Right lobe of liver (tissue), 6 donors: ENCODE measurements around the gene TPT1. TPM values are rescaled to one million over a fixed set of nuclear protein-coding genes. Genes with fewer than 3 reads are reported as not detected.

Experiments
- ATAC-seq, 4 donors: fragments of 200-7000 bp; cut with Tn5 transposase; one replicate each; pipeline ENCODE4 v1.9.1; 2020; ENCODE audit warnings: mild to moderate bottlenecking in 4 of 4, moderate library complexity in 4 of 4
- DNase-seq, 3 donors: peaks; one replicate each; pipeline ENCODE4 v3.0.0-alpha.2; 2020
- H3K27ac ChIP-seq, 3 donors: fragments of 200-600 bp; one replicate each; pipeline ENCODE4 v1.8.0; 2022
- H3K27me3 ChIP-seq, 2 donors: fragments of 200-600 bp; one replicate each; pipeline ENCODE4 v1.8.0; 2022
- H3K36me3 ChIP-seq, 4 donors: fragments of 200-600 bp; sonication (generic) in 1 of 4; one replicate each; pipeline versions ENCODE4 v1.5.1 to v1.8.0; 2017 to 2022; ENCODE audit warnings: control low read depth in 1 of 4
- H3K4me1 ChIP-seq, 4 donors: fragments of 200-600 bp; sonication (generic) in 1 of 4; one replicate each; pipeline versions ENCODE4 v1.5.1 to v1.8.0; 2017 to 2022; ENCODE audit warnings: control low read depth in 1 of 4
- H3K4me3 ChIP-seq, 3 donors: fragments of 200-600 bp; one replicate each; pipeline ENCODE4 v1.8.0; 2022
- H3K9me3 ChIP-seq, 4 donors: fragments of 200-600 bp; sonication (generic) in 1 of 4; one replicate each; pipeline versions ENCODE4 v1.5.1 to v1.8.0; 2017 to 2022; ENCODE audit warnings: control low read depth in 1 of 4
- CTCF ChIP-seq, 4 donors: fragments of 200-600 bp in 3 of 4; fragments of 450-650 bp in 1 of 4; IDR thresholded peaks; one replicate each; pipeline versions ENCODE4 v1.5.1 to v1.8.0; 2016 to 2022; ENCODE audit warnings: antibody characterized with exemption in 4 of 4, mild to moderate bottlenecking in 2 of 4
- POLR2A ChIP-seq: fragments of 450-650 bp; IDR thresholded peaks from one replicate; pipeline ENCODE4 v1.6.1; 2017; ENCODE audit warnings: antibody characterized with exemption, mild to moderate bottlenecking
- WGBS: methylation state at CpG from one replicate; pipeline ENCODE4 v1.1.6; 2018; ENCODE audit warnings: low coverage, low lambda C conversion rate; ENCODE audit not compliant: insufficient coverage; ENCODE audit errors: missing lambda C conversion rate; 5-methylcytosine and 5-hydroxymethylcytosine counted together
- intact Hi-C, 2 donors: fragments of 100-400 bp; cut with DNase I; formaldehyde crosslinking; loops; one replicate each; pipeline versions ENCODE4 v1.11.2 to v1.14.1; 2022
- small RNA-seq, 2 experiments: library from RNA; depleted of rRNA; stranded (forward); fragments of <200 nt; gene quantifications; one replicate each; pipeline ENCODE3, GENCODE V24; 2016
- total RNA-seq, 6 experiments: library from RNA; depleted of rRNA in 2 of 6; stranded (reverse); fragments of >200 nt in 2 of 6; fragmentation: NEBNext Ultra II Directional in 3 of 6; extraction: Animal tissue kit (Norgen Biotek cat#: 25700) in 3 of 6; gene quantifications; one replicate each; pipeline versions ENCODE4 v1.1.0 to v1.2.4, GENCODE V29; 2016 to 2023
- donor health status: DM: no; HTN: yes; CAD: no.
- donor health status: DM: no; HTN: no; CAD: no.
- donor health status: DM: no; HTN: no; CAD: no.
- donor health status: DM: no; HTN: yes; CAD: no.
- donor health status: DM: no; HTN: yes; CAD: no.

Gene TPT1
- total RNA-seq, 6 experiments from 2014 or later: 1,466 to 3,393 (median 2,295) TPM

- Histone ChIP-seq H3K27ac (no peak overlapping the region), H3K36me3 (no peaks in the 10 kb centered on the region), H3K27me3 (no peaks in the 10 kb centered on the region), H3K4me1 (no peaks in the 10 kb centered on the region), H3K9me3 (no peaks in the 10 kb centered on the region), H3K4me3 (no peak overlapping the region)
- TF ChIP-seq CTCF (IDR thresholded peaks at IDR 0.05): no peak
- TF ChIP-seq POLR2A: no peak
- intact Hi-C loops: no loop called here
- no peak for ATAC-seq
- no peak for DNase-seq
These were observed 44.7 kb downstream of the TPT1 start for GRCh38 chr13:45296259-45296658.

- H3K36me3 ChIP-seq: no peaks in the 10 kb centered on the region
- intact Hi-C loops: no loop called here
- no peak overlapping the region for H3K27ac ChIP-seq
- no peaks in the 10 kb centered on the region for H3K9me3 ChIP-seq
- TF ChIP-seq POLR2A: no peak
- TF ChIP-seq CTCF (IDR thresholded peaks at IDR 0.05): no peak
- WGBS: 60% methylated on average over 7 of the region's 7 CpGs
- no peaks in the 10 kb centered on the region for H3K4me1 ChIP-seq
- H3K27me3 ChIP-seq: no peaks in the 10 kb centered on the region
- ATAC-seq: no peak
- DNase-seq: no peak
- H3K4me3 ChIP-seq: no peak overlapping the region
These were observed 45.4 kb downstream of the TPT1 start for GRCh38 chr13:45295536-45295935.

GRCh38 chr13:45292176-45292575, 48.8 kb downstream of the TPT1 start:
- intact Hi-C loops: no loop called here
- Histone ChIP-seq H3K36me3 (no peaks in the 10 kb centered on the region), H3K4me3 (no peak overlapping the region), H3K27ac (no peak overlapping the region), H3K27me3 (no peaks in the 10 kb centered on the region), H3K4me1 (no peaks in the 10 kb centered on the region), H3K9me3 (no peaks in the 10 kb centered on the region)
- DNase-seq: no peak
- 86% methylated on average over 1 of the region's 1 CpG for WGBS
- ATAC-seq: no peak
- TF ChIP-seq POLR2A (no peak), CTCF (IDR thresholded peaks at IDR 0.05) (no peak)

GRCh38 chr13:45289936-45290563, 50.9 kb downstream of the TPT1 start:
- Histone ChIP-seq H3K4me1 (no peaks in the 10 kb centered on the region), H3K27ac (no peak overlapping the region), H3K36me3 (no peaks in the 10 kb centered on the region), H3K27me3 (no peaks in the 10 kb centered on the region), H3K9me3 (no peaks in the 10 kb centered on the region), H3K4me3 (no peak overlapping the region)
- DNase-seq (no peak), ATAC-seq (no peak)
- WGBS: 97% methylated on average over 3 of the region's 3 CpGs
- TF ChIP-seq CTCF (IDR thresholded peaks at IDR 0.05) (no peak), POLR2A (no peak)
- intact Hi-C loops: no loop called here

Small RNAs within 50 kb of the gene (small RNA-seq; reads per million reads assigned to genes)
- gene SNORA31: 1,812 to 2,061 reads per million in 2 experiments

Other genes with a start within 250 kb of the TPT1 start
- gene GTF2F2, start 220.7 kb downstream of the TPT1 start, total RNA-seq: 10 to 100 TPM in 1 of 6 experiments, 1 to 10 TPM in 5; 4.0 to 10.3 (median 6.0) TPM
- not detected for gene KCTD4, start 140.1 kb downstream of the TPT1 start, total RNA-seq
- 10 to 100 TPM; 16.1 to 60.4 (median 45.0) TPM for gene SLC25A30, start 77.2 kb upstream of the TPT1 start, total RNA-seq
- 10 to 100 TPM; 18.9 to 66.3 (median 36.8) TPM for gene COG3, start 123.8 kb upstream of the TPT1 start, total RNA-seq